ENCODE results near the gene ZNF519.

ZNF519 gene

GRCh38 chr18:14093307-14093915, 38.8 kb downstream of the ZNF519 start:
- H3K9ac ChIP-seq (ENCODE audit: low read depth in 1 of 2, low read length in 2 of 2) = no peak overlapping the region
- no peak overlapping the region for H3K27ac ChIP-seq (ENCODE audit: low read depth in 2 of 2, low read length in 2 of 2)
- H3K4me1 ChIP-seq (ENCODE audit: control insufficient read depth in 2 of 2, insufficient read depth in 2 of 2, low read length in 2 of 2) = no peaks in the 10 kb centered on the region
- H3K27me3 ChIP-seq (ENCODE audit: control insufficient read depth in 2 of 2, insufficient read depth in 2 of 2, low read length in 2 of 2) = no peaks in the 10 kb centered on the region
- no peaks in the 10 kb centered on the region for H3K36me3 ChIP-seq (ENCODE audit: control insufficient read depth in 2 of 2, insufficient read depth in 2 of 2, low read length in 2 of 2)
- H3K4me3 ChIP-seq (ENCODE audit: low read length in 2 of 2) = no peak overlapping the region
- H3K9me3 ChIP-seq (ENCODE audit: control insufficient read depth in 2 of 2, low read length in 2 of 2) = no peaks in the 10 kb centered on the region

GRCh38 chr18:14092625-14093306, 39.5 kb downstream of the ZNF519 start:
- Histone ChIP-seq H3K27ac (ENCODE audit: low read depth in 2 of 2, low read length in 2 of 2) (no peak overlapping the region), H3K9ac (ENCODE audit: low read depth in 1 of 2, low read length in 2 of 2) (no peak overlapping the region), H3K4me3 (ENCODE audit: low read length in 2 of 2) (no peak overlapping the region), H3K27me3 (ENCODE audit: control insufficient read depth in 2 of 2, insufficient read depth in 2 of 2, low read length in 2 of 2) (no peaks in the 10 kb centered on the region), H3K36me3 (ENCODE audit: control insufficient read depth in 2 of 2, insufficient read depth in 2 of 2, low read length in 2 of 2) (no peaks in the 10 kb centered on the region), H3K4me1 (ENCODE audit: control insufficient read depth in 2 of 2, insufficient read depth in 2 of 2, low read length in 2 of 2) (no peaks in the 10 kb centered on the region), H3K9me3 (ENCODE audit: control insufficient read depth in 2 of 2, low read length in 2 of 2) (no peaks in the 10 kb centered on the region)

DNA sequence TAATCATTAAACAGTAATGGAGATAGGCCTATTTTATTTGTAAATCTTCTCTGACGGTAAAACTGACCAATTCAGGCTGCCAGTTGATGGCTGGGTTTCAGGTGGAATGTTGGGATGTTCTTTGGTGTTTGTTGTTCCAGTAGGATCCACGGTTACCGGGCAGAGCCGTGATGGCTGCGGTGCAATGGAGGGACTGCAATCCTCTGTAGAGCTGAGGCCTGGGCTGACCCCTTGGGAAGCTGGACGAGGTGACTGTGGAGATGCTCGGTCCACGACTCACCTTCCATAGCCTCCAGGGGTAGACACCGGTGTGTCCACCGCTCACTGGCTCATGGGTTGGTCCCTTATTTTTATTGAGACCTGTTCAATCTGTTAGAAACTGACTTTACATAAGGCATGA, 42.5 kb downstream of the ZNF519 start:
- H3K4me3 ChIP-seq (ENCODE audit: low read length in 2 of 2) = no peak overlapping the region
- H3K27ac ChIP-seq (ENCODE audit: low read depth in 2 of 2, low read length in 2 of 2) = no peak overlapping the region
- no peaks in the 10 kb centered on the region for H3K4me1 ChIP-seq (ENCODE audit: control insufficient read depth in 2 of 2, insufficient read depth in 2 of 2, low read length in 2 of 2)
- no peak overlapping the region for H3K9ac ChIP-seq (ENCODE audit: low read depth in 1 of 2, low read length in 2 of 2)
- H3K27me3 ChIP-seq (ENCODE audit: control insufficient read depth in 2 of 2, insufficient read depth in 2 of 2, low read length in 2 of 2) = no peaks in the 10 kb centered on the region
- H3K9me3 ChIP-seq (ENCODE audit: control insufficient read depth in 2 of 2, low read length in 2 of 2) = no peaks in the 10 kb centered on the region
- no peaks in the 10 kb centered on the region for H3K36me3 ChIP-seq (ENCODE audit: control insufficient read depth in 2 of 2, insufficient read depth in 2 of 2, low read length in 2 of 2)

GRCh38 chr18:14089191-14089590, 43.0 kb downstream of the ZNF519 start:
- H3K4me3 ChIP-seq (ENCODE audit: low read length in 2 of 2) = no peak overlapping the region

DNA sequence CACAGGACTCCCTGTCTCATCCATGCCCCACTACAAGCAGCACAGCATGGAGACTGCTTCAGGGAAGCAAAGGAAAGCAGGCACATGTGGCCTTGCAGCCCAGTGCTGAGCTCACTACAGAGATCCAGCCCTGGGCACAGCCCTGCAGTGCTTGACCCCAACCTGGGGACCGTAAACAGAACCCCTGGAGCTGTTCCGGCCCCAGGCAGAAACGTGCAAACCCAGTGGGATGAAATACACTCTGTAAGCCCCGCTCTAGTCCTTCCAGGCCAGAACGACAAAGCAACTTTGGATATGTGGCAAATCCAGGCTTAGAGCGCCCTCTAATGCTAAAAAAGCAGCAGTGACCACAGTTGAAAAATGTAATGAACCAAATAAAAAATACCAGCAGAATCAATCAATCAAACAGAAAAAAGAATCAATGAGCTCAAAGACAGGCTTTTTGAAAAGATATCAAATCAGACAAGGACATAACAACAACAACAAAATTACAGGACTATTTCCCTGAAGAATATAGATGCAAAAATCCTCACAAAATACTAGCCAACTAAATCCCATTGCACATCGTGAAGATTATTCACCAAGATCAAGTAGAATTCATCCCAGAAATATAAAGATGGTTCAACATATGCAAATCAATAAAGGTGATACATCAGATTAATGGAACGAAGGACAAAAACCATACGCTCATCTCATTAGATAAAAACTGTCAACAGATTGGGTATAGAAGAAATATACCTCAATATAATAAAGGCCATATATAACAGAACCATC, 45.6 kb downstream of the ZNF519 start:
- no peaks in the 10 kb centered on the region for H3K4me1 ChIP-seq (ENCODE audit: control insufficient read depth in 2 of 2, insufficient read depth in 2 of 2, low read length in 2 of 2)
- no peak overlapping the region for H3K4me3 ChIP-seq (ENCODE audit: low read length in 2 of 2)
- H3K27ac ChIP-seq (ENCODE audit: low read depth in 2 of 2, low read length in 2 of 2) = no peak overlapping the region
- H3K36me3 ChIP-seq (ENCODE audit: control insufficient read depth in 2 of 2, insufficient read depth in 2 of 2, low read length in 2 of 2) = no peaks in the 10 kb centered on the region
- no peak overlapping the region for H3K9ac ChIP-seq (ENCODE audit: low read depth in 1 of 2, low read length in 2 of 2)
- no peaks in the 10 kb centered on the region for H3K27me3 ChIP-seq (ENCODE audit: control insufficient read depth in 2 of 2, insufficient read depth in 2 of 2, low read length in 2 of 2)
- no peaks in the 10 kb centered on the region for H3K9me3 ChIP-seq (ENCODE audit: control insufficient read depth in 2 of 2, low read length in 2 of 2)

More at GRCh38 chr18:14089191-14089590, 43.0 kb downstream of the ZNF519 start:
- Histone ChIP-seq H3K36me3 (ENCODE audit: control insufficient read depth in 2 of 2, insufficient read depth in 2 of 2, low read length in 2 of 2) (no peaks in the 10 kb centered on the region), H3K9me3 (ENCODE audit: control insufficient read depth in 2 of 2, low read length in 2 of 2) (no peaks in the 10 kb centered on the region), H3K4me1 (ENCODE audit: control insufficient read depth in 2 of 2, insufficient read depth in 2 of 2, low read length in 2 of 2) (no peaks in the 10 kb centered on the region), H3K27me3 (ENCODE audit: control insufficient read depth in 2 of 2, insufficient read depth in 2 of 2, low read length in 2 of 2) (no peaks in the 10 kb centered on the region), H3K9ac (ENCODE audit: low read depth in 1 of 2, low read length in 2 of 2) (no peak overlapping the region), H3K27ac (ENCODE audit: low read depth in 2 of 2, low read length in 2 of 2) (no peak overlapping the region)

DNA sequence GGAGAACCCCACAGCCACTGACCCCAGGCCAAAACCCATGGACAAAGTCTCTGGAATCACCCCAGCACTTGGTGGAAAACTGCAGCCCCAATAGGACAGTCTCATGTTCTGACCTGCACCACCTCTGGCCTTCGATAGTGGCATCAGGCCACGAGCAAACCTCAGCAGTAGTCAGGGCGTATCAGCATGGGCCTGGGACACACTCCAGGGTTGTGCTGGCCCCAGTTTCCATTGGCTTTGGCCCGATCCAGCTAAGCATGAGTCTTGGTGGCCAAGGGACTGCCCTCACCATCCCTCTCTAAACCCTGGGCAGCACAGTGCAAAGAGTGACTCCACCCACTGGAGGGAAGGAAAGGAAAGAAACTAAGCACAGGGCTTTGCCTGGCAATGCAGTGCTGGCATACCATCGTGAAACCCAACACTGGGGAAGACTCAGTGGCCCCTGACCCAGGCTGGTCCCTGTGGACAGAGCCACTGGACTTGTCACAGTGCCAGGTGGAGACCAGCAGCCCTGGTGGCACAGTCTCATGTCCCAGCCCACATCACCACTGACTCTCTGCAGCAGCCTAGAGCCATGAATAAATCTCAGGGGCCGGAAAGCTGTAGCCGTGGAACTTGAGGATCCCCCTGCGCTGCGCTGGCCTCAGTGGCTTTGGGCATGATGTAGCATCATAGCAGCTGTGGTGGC, 46.3 kb downstream of the ZNF519 start:
- no peaks in the 10 kb centered on the region for H3K4me1 ChIP-seq (ENCODE audit: control insufficient read depth in 2 of 2, insufficient read depth in 2 of 2, low read length in 2 of 2)

DNA sequence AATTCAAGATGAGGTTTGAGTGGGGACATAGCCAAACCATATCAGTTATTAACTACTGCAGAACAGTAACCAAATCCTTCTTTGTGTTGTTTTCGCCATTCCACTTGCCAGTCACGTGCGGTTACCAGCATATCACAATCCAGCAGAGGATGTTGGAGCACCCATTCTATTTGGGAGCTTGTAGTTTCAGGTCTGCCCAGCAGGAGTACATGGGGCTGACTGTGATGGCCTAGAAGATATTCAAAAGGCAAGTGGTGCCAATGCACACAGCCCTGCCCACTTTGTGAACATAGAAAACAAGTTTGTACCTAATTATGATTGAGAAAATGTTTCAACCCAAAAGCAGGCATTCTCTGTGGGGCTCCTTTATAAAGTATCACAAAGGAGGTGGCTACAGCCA, 57.0 kb downstream of the ZNF519 start:
- Histone ChIP-seq H3K27ac (ENCODE audit: low read depth in 2 of 2, low read length in 2 of 2) (no peak overlapping the region), H3K9ac (ENCODE audit: low read depth in 1 of 2, low read length in 2 of 2) (no peak overlapping the region), H3K9me3 (ENCODE audit: control insufficient read depth in 2 of 2, low read length in 2 of 2) (no peaks in the 10 kb centered on the region), H3K4me1 (ENCODE audit: control insufficient read depth in 2 of 2, insufficient read depth in 2 of 2, low read length in 2 of 2) (no peaks in the 10 kb centered on the region), H3K27me3 (ENCODE audit: control insufficient read depth in 2 of 2, insufficient read depth in 2 of 2, low read length in 2 of 2) (no peaks in the 10 kb centered on the region), H3K4me3 (ENCODE audit: low read length in 2 of 2) (no peak overlapping the region), H3K36me3 (ENCODE audit: control insufficient read depth in 2 of 2, insufficient read depth in 2 of 2, low read length in 2 of 2) (no peaks in the 10 kb centered on the region)

More for the DNA sequence above, 46.3 kb downstream of the ZNF519 start:
- no peaks in the 10 kb centered on the region for H3K27me3 ChIP-seq (ENCODE audit: control insufficient read depth in 2 of 2, insufficient read depth in 2 of 2, low read length in 2 of 2)
- H3K9me3 ChIP-seq (ENCODE audit: control insufficient read depth in 2 of 2, low read length in 2 of 2) = no peaks in the 10 kb centered on the region
- H3K36me3 ChIP-seq (ENCODE audit: control insufficient read depth in 2 of 2, insufficient read depth in 2 of 2, low read length in 2 of 2) = no peaks in the 10 kb centered on the region
- no peak overlapping the region for H3K4me3 ChIP-seq (ENCODE audit: low read length in 2 of 2)
- no peak overlapping the region for H3K9ac ChIP-seq (ENCODE audit: low read depth in 1 of 2, low read length in 2 of 2)
- no peak overlapping the region for H3K27ac ChIP-seq (ENCODE audit: low read depth in 2 of 2, low read length in 2 of 2)

GRCh38 chr18:14074187-14074586, 58.0 kb downstream of the ZNF519 start:
- no peak overlapping the region for H3K27ac ChIP-seq (ENCODE audit: low read depth in 2 of 2, low read length in 2 of 2)
- no peaks in the 10 kb centered on the region for H3K36me3 ChIP-seq (ENCODE audit: control insufficient read depth in 2 of 2, insufficient read depth in 2 of 2, low read length in 2 of 2)
- H3K4me3 ChIP-seq (ENCODE audit: low read length in 2 of 2) = no peak overlapping the region
- no peak overlapping the region for H3K9ac ChIP-seq (ENCODE audit: low read depth in 1 of 2, low read length in 2 of 2)
- H3K27me3 ChIP-seq (ENCODE audit: control insufficient read depth in 2 of 2, insufficient read depth in 2 of 2, low read length in 2 of 2) = no peaks in the 10 kb centered on the region
- H3K9me3 ChIP-seq (ENCODE audit: control insufficient read depth in 2 of 2, low read length in 2 of 2) = no peaks in the 10 kb centered on the region
- no peaks in the 10 kb centered on the region for H3K4me1 ChIP-seq (ENCODE audit: control insufficient read depth in 2 of 2, insufficient read depth in 2 of 2, low read length in 2 of 2)

- no peaks in the 10 kb centered on the region for H3K36me3 ChIP-seq (ENCODE audit: control insufficient read depth in 2 of 2, insufficient read depth in 2 of 2, low read length in 2 of 2)
- H3K9me3 ChIP-seq (ENCODE audit: control insufficient read depth in 2 of 2, low read length in 2 of 2) = no peaks in the 10 kb centered on the region
- H3K9ac ChIP-seq (ENCODE audit: low read depth in 1 of 2, low read length in 2 of 2) = no peak overlapping the region
- no peaks in the 10 kb centered on the region for H3K4me1 ChIP-seq (ENCODE audit: control insufficient read depth in 2 of 2, insufficient read depth in 2 of 2, low read length in 2 of 2)
- H3K4me3 ChIP-seq (ENCODE audit: low read length in 2 of 2) = no peak overlapping the region
- no peaks in the 10 kb centered on the region for H3K27me3 ChIP-seq (ENCODE audit: control insufficient read depth in 2 of 2, insufficient read depth in 2 of 2, low read length in 2 of 2)
- H3K27ac ChIP-seq (ENCODE audit: low read depth in 2 of 2, low read length in 2 of 2) = no peak overlapping the region
Measured at GRCh38 chr18:14053661-14054060, 78.6 kb downstream of the ZNF519 start.

All from mucosa of rectum (tissue), 2 donors.